A549 (cell line): ENCODE measurements around the gene EIF4B.

Experiments
- BCL3 ChIP-seq: fragments of >200 bp; sonication (Bioruptor Twin); formaldehyde crosslinking; IDR thresholded peaks from 3 replicates; pipeline ENCODE4 v1.6.1; 2016
- CTCF ChIP-seq: fragments of >200 bp; sonication (Bioruptor Twin); formaldehyde crosslinking; IDR thresholded peaks from 3 replicates; pipeline ENCODE4 v1.5.1; 2016
- MAX ChIP-seq: IDR thresholded peaks from 2 replicates; pipeline ENCODE4 v1.6.1; 2012
- REST ChIP-seq: fragments of 200-600 bp; sonication (generic); IDR thresholded peaks from 2 replicates; pipeline ENCODE4 v1.6.1; 2016; ENCODE audit warnings: antibody characterized with exemption, mild to moderate bottlenecking, moderate library complexity
- USF2 ChIP-seq: fragments of 450-650 bp; IDR thresholded peaks from 2 replicates; pipeline ENCODE4 v1.6.1; 2014; ENCODE audit warnings: antibody characterized with exemption

- TF ChIP-seq MAX (peak; percentile 76), CTCF (no peak), REST (no peak), BCL3 (peak; percentile 89), USF2 (no peak)
Observed at GRCh38 chr12:53079226-53080117, 73.2 kb downstream of the EIF4B start, which contains the start of gene SPRYD3.
